HEK293 (cell line): Measurements from ENCODE around the gene PTRHD1.

ENCODE experiments used
- CTCF ChIA-PET: fragments of 350-600 bp; formaldehyde crosslinking; extraction: SDS; loops from one replicate; lab custom pipeline; 2021; ENCODE audit warnings: antibody characterized with exemption; lab: Yijun Ruan, JAX
- POLR2A ChIA-PET: fragments of 300-600 bp; formaldehyde crosslinking; extraction: SDS; loops from one replicate; lab custom pipeline; 2020; ENCODE audit warnings: antibody characterized with exemption, inconsistent platforms; lab: Yijun Ruan, JAX
- H3K27ac ChIP-seq: fragments of 200-500 bp; sonication (Bioruptor generic); 2 replicates; pipeline ENCODE4 v1.5.1; 2014; ENCODE audit warnings: low read depth, low read length, control low read depth, inconsistent platforms; ENCODE audit errors: extremely low read depth
- H3K36me3 ChIP-seq, 2 experiments: fragments of 200-500 bp in 1 of 2; sonication (Bioruptor generic) in 1 of 2; 1 replicate in 1 of 2; 2 replicates in 1 of 2; pipeline ENCODE4 v1.5.1; 2014 to 2017; ENCODE audit warnings: inconsistent platforms in 2 of 2, low read length in 2 of 2; ENCODE audit not compliant: control insufficient read depth in 2 of 2, insufficient read depth in 1 of 2
- H3K4me1 ChIP-seq: fragments of 200-500 bp; sonication (Bioruptor generic); 2 replicates; pipeline ENCODE4 v1.5.1; 2014; ENCODE audit warnings: mild to moderate bottlenecking, low read length, inconsistent platforms; ENCODE audit not compliant: control insufficient read depth, insufficient read depth
- H3K4me3 ChIP-seq: 2 replicates; pipeline ENCODE4 v1.5.1; 2011; ENCODE audit warnings: low read depth, mild to moderate bottlenecking, control low read depth, low read length, moderate library complexity
- H3K9me3 ChIP-seq: fragments of 200-500 bp; sonication (Bioruptor generic); 2 replicates; pipeline ENCODE4 v1.5.1; 2014; ENCODE audit warnings: low read depth, low read length, inconsistent platforms; ENCODE audit not compliant: control insufficient read depth, insufficient read depth
- HOXA7 ChIP-seq: sonication (generic); formaldehyde crosslinking; IDR thresholded peaks from 2 replicates; pipeline ENCODE4 v1.8.1; 2022; ENCODE audit warnings: missing genetic modification reagents, borderline replicate concordance
- KLF8 ChIP-seq: fragments of 450-650 bp; formaldehyde crosslinking; IDR thresholded peaks from 2 replicates; pipeline ENCODE4 v1.5.1; 2016; ENCODE audit warnings: missing biosample characterization, missing genetic modification characterization
- ZBTB7A ChIP-seq: fragments of 450-650 bp; formaldehyde crosslinking; IDR thresholded peaks from 2 replicates; pipeline ENCODE4 v1.5.1; 2016; ENCODE audit warnings: low read depth, missing biosample characterization, missing genetic modification characterization
- ZNF155 ChIP-seq: fragments of 450-650 bp; formaldehyde crosslinking; IDR thresholded peaks from 2 replicates; pipeline ENCODE4 v1.5.1; 2016; ENCODE audit warnings: missing biosample characterization, missing genetic modification characterization
- ZNF16 ChIP-seq: fragments of 450-650 bp; formaldehyde crosslinking; IDR thresholded peaks from 2 replicates; pipeline ENCODE4 v1.5.1; 2016; ENCODE audit warnings: low read depth, missing biosample characterization, missing genetic modification characterization
- ZNF391 ChIP-seq: fragments of 450-650 bp; formaldehyde crosslinking; IDR thresholded peaks from 2 replicates; pipeline ENCODE4 v1.5.1; 2016; ENCODE audit warnings: low read depth, missing biosample characterization, missing genetic modification characterization, borderline replicate concordance
- ZNF561 ChIP-seq: fragments of 450-650 bp; IDR thresholded peaks from 2 replicates; pipeline ENCODE4 v1.5.1; 2018; ENCODE audit warnings: missing biosample characterization, missing genetic modification characterization, borderline replicate concordance
- ZNF629 ChIP-seq: fragments of 450-650 bp; formaldehyde crosslinking; IDR thresholded peaks from 2 replicates; pipeline ENCODE4 v1.5.1; 2017; ENCODE audit warnings: missing biosample characterization, missing genetic modification characterization
- ZNF654 ChIP-seq: fragments of 450-650 bp; formaldehyde crosslinking; IDR thresholded peaks from 2 replicates; pipeline ENCODE4 v1.5.1; 2016; ENCODE audit warnings: low read depth, missing biosample characterization, missing genetic modification characterization
- ZNF837 ChIP-seq: fragments of 450-650 bp; formaldehyde crosslinking; IDR thresholded peaks from 2 replicates; pipeline ENCODE4 v1.5.1; 2016; ENCODE audit warnings: missing biosample characterization, missing genetic modification characterization
- ZSCAN23 ChIP-seq: fragments of 450-650 bp; formaldehyde crosslinking; IDR thresholded peaks from 2 replicates; pipeline ENCODE4 v1.5.1; 2016; ENCODE audit warnings: missing biosample characterization, missing genetic modification characterization
- TF ChIP-seq, protein P1 (sequence below): fragments of 450-650 bp; formaldehyde crosslinking; IDR thresholded peaks from 2 replicates; pipeline ENCODE4 v1.5.1; 2016; ENCODE audit warnings: missing biosample characterization, missing genetic modification characterization
- TF ChIP-seq, protein P2 (sequence below): fragments of 450-650 bp; formaldehyde crosslinking; IDR thresholded peaks from 2 replicates; pipeline ENCODE4 v1.5.1; 2017; ENCODE audit warnings: missing biosample characterization, missing genetic modification characterization
- TF ChIP-seq, protein P3 (sequence below): fragments of 450-650 bp; formaldehyde crosslinking; IDR thresholded peaks from 2 replicates; pipeline ENCODE4 v1.5.1; 2016; ENCODE audit warnings: missing biosample characterization, missing genetic modification characterization
- TF ChIP-seq, protein P4 (sequence below): fragments of 450-650 bp; formaldehyde crosslinking; optimal IDR thresholded peaks from 2 replicates; pipeline ENCODE3; 2016; ENCODE audit warnings: missing biosample characterization, mild to moderate bottlenecking, missing genetic modification characterization
- TF ChIP-seq, protein P5 (sequence below): fragments of 450-650 bp; formaldehyde crosslinking; IDR thresholded peaks from 2 replicates; pipeline ENCODE4 v1.5.1; 2017; ENCODE audit warnings: missing biosample characterization, missing genetic modification characterization
- TF ChIP-seq, protein P6 (sequence below): fragments of 450-650 bp; formaldehyde crosslinking; IDR thresholded peaks from 2 replicates; pipeline ENCODE4 v1.5.1; 2016; ENCODE audit warnings: missing biosample characterization, missing genetic modification characterization
- TF ChIP-seq, protein P7 (sequence below): fragments of 450-650 bp; formaldehyde crosslinking; IDR thresholded peaks from 2 replicates; pipeline ENCODE4 v1.5.1; 2016; ENCODE audit warnings: missing biosample characterization, missing genetic modification characterization, low read depth
- TF ChIP-seq, protein P8 (sequence below): fragments of 450-650 bp; formaldehyde crosslinking; IDR thresholded peaks from 2 replicates; pipeline ENCODE4 v1.5.1; 2016; ENCODE audit warnings: missing biosample characterization, missing genetic modification characterization
- TF ChIP-seq, protein P9 (sequence below): fragments of 450-650 bp; formaldehyde crosslinking; IDR thresholded peaks from 2 replicates; pipeline ENCODE4 v1.5.1; 2016; ENCODE audit warnings: missing biosample characterization, missing genetic modification characterization

Gene PTRHD1

DNA sequence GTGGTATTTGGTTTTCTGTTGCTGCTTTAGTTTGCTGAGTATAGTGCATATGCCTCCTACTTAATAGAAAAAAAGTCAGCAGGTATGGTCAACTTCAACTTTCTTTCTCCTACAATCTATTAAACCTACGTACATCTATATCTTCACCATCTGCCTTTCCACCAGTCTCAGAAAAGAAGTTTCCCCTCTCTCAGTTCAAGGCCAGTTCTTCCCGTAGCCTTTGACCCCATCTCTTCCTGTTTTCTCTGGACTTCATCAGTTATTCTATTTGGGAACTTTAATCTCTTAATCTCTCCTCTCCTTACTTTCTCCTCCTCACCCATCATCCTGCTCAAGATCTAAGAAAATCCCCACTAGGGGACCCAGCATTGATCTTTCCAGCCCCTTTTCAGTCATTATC lies 5.7 kb downstream of the PTRHD1 start (continued):
- no peak for TF ChIP-seq ZNF837 (tag by site-specific recombination)
- TF ChIP-seq, protein P1, sequence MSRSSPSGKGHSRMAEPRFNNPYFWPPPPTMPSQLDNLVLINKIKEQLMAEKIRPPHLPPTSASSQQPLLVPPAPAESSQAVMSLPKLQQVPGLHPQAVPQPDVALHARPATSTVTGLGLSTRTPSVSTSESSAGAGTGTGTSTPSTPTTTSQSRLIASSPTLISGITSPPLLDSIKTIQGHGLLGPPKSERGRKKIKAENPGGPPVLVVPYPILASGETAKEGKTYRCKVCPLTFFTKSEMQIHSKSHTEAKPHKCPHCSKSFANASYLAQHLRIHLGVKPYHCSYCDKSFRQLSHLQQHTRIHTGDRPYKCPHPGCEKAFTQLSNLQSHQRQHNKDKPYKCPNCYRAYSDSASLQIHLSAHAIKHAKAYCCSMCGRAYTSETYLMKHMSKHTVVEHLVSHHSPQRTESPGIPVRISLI, result no peak
- TF ChIP-seq, protein P2, sequence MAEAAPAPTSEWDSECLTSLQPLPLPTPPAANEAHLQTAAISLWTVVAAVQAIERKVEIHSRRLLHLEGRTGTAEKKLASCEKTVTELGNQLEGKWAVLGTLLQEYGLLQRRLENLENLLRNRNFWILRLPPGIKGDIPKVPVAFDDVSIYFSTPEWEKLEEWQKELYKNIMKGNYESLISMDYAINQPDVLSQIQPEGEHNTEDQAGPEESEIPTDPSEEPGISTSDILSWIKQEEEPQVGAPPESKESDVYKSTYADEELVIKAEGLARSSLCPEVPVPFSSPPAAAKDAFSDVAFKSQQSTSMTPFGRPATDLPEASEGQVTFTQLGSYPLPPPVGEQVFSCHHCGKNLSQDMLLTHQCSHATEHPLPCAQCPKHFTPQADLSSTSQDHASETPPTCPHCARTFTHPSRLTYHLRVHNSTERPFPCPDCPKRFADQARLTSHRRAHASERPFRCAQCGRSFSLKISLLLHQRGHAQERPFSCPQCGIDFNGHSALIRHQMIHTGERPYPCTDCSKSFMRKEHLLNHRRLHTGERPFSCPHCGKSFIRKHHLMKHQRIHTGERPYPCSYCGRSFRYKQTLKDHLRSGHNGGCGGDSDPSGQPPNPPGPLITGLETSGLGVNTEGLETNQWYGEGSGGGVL (tag by site-specific recombination), result no peak
- TF ChIP-seq, protein P3, sequence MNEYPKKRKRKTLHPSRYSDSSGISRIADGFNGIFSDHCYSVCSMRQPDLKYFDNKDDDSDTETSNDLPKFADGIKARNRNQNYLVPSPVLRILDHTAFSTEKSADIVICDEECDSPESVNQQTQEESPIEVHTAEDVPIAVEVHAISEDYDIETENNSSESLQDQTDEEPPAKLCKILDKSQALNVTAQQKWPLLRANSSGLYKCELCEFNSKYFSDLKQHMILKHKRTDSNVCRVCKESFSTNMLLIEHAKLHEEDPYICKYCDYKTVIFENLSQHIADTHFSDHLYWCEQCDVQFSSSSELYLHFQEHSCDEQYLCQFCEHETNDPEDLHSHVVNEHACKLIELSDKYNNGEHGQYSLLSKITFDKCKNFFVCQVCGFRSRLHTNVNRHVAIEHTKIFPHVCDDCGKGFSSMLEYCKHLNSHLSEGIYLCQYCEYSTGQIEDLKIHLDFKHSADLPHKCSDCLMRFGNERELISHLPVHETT (tag by site-specific recombination), result no peak

DNA sequence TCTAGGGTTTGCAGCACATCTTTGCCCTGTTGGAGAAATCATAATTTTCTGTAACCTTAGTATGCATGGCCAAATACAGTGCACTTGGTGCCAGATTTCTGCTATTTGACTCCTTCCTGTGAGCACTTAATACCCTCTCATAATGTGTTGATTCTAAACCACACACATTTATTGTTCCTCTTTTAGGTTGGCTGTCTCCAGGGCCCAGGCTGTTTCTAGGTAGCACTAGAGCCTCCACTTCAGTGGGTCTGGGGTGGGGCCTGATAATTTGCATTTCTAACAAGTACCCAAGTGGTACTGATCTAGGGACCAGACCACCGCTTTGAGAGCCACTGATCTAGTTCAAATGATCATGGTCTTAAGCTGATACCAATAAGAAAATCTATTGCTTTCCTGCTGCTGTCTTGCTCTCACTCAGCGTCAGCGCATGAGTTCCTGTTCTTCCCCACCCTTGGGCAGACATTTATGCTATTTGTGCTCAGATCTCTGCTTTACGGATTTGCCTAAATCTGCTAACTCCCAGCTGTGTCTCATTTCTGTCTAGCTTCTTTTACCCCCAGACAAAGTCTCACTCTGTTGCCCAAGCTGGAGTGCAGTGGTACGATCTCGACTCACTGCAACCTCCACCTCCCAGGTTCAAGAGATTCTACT lies 7.4 kb downstream of the PTRHD1 start:
- Histone ChIP-seq H3K9me3 (no peaks in the 10 kb centered on the region), H3K4me1 (0 out of 2 replicates have a peak, but pooled peaks cover 3% of the 10 kb centered on the region), H3K27ac (no peak overlapping the region), H3K36me3 (peaks cover 0 to 6% of the 10 kb centered on the region in 2 experiments; a peak in 1 of 3 replicates), H3K4me3 (no peak overlapping the region)
- CTCF ChIA-PET, result interaction anchor here (0.7 kb wide), 1 partner anchor 190 kb away, joined by 3 read pairs; no protein-coding TSS in a partner anchor
- TF ChIP-seq, protein P4, sequence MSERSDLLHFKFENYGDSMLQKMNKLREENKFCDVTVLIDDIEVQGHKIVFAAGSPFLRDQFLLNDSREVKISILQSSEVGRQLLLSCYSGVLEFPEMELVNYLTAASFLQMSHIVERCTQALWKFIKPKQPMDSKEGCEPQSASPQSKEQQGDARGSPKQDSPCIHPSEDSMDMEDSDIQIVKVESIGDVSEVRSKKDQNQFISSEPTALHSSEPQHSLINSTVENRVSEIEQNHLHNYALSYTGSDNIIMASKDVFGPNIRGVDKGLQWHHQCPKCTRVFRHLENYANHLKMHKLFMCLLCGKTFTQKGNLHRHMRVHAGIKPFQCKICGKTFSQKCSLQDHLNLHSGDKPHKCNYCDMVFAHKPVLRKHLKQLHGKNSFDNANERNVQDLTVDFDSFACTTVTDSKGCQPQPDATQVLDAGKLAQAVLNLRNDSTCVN, result no peak
- TF ChIP-seq HOXA7, result no peak
- TF ChIP-seq, protein P5, sequence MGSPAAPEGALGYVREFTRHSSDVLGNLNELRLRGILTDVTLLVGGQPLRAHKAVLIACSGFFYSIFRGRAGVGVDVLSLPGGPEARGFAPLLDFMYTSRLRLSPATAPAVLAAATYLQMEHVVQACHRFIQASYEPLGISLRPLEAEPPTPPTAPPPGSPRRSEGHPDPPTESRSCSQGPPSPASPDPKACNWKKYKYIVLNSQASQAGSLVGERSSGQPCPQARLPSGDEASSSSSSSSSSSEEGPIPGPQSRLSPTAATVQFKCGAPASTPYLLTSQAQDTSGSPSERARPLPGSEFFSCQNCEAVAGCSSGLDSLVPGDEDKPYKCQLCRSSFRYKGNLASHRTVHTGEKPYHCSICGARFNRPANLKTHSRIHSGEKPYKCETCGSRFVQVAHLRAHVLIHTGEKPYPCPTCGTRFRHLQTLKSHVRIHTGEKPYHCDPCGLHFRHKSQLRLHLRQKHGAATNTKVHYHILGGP (tag by site-specific recombination), result no peak
- no peak for TF ChIP-seq ZBTB7A
- TF ChIP-seq, protein P6, sequence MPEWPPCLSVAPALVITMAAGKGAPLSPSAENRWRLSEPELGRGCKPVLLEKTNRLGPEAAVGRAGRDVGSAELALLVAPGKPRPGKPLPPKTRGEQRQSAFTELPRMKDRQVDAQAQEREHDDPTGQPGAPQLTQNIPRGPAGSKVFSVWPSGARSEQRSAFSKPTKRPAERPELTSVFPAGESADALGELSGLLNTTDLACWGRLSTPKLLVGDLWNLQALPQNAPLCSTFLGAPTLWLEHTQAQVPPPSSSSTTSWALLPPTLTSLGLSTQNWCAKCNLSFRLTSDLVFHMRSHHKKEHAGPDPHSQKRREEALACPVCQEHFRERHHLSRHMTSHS (tag by site-specific recombination), result no peak
- no peak for TF ChIP-seq ZNF654 (tag by site-specific recombination)
- TF ChIP-seq, protein P7, sequence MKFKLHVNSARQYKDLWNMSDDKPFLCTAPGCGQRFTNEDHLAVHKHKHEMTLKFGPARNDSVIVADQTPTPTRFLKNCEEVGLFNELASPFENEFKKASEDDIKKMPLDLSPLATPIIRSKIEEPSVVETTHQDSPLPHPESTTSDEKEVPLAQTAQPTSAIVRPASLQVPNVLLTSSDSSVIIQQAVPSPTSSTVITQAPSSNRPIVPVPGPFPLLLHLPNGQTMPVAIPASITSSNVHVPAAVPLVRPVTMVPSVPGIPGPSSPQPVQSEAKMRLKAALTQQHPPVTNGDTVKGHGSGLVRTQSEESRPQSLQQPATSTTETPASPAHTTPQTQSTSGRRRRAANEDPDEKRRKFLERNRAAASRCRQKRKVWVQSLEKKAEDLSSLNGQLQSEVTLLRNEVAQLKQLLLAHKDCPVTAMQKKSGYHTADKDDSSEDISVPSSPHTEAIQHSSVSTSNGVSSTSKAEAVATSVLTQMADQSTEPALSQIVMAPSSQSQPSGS (tag by site-specific recombination), result no peak
- TF ChIP-seq ZNF155, result no peak
- no peak for TF ChIP-seq ZNF391
- TF ChIP-seq ZSCAN23, result no peak
- no peak for TF ChIP-seq ZNF629
- TF ChIP-seq KLF8, result no peak
- TF ChIP-seq, protein P8, sequence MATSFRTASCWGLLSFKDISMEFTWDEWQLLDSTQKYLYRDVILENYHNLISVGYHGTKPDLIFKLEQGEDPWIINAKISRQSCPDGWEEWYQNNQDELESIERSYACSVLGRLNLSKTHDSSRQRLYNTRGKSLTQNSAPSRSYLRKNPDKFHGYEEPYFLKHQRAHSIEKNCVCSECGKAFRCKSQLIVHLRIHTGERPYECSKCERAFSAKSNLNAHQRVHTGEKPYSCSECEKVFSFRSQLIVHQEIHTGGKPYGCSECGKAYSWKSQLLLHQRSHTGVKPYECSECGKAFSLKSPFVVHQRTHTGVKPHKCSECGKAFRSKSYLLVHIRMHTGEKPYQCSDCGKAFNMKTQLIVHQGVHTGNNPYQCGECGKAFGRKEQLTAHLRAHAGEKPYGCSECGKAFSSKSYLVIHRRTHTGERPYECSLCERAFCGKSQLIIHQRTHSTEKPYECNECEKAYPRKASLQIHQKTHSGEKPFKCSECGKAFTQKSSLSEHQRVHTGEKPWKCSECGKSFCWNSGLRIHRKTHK (tag by site-specific recombination), result no peak
- TF ChIP-seq ZNF16 (tag by site-specific recombination), result no peak
- TF ChIP-seq, protein P9, sequence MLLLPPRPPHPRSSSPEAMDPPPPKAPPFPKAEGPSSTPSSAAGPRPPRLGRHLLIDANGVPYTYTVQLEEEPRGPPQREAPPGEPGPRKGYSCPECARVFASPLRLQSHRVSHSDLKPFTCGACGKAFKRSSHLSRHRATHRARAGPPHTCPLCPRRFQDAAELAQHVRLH (tag by site-specific recombination), result no peak
- no peak for TF ChIP-seq ZNF561 (tag by site-specific recombination)
- POLR2A ChIA-PET, result no interaction called here
